Caco-2 (cell line): ENCODE data around the gene FKBP1A. TPM values are rescaled to one million over a fixed set of nuclear protein-coding genes. Genes with fewer than 3 reads are reported as not detected.

ENCODE experiments used
- BruUV-seq: library from RNA; stranded (reverse); fragments of 400-500 nt; replicated peaks from 2 replicates; lab custom pipeline; 2021; lab: Mats Ljungman, UMichigan
- CTCF ChIA-PET: fragments of 300-600 bp; sonication (Branson Sonifier 250); formaldehyde crosslinking; loops from one replicate; lab custom pipeline; 2022; ENCODE audit warnings: antibody characterized with exemption; lab: Charles Lee
- POLR2A ChIA-PET: fragments of 300-600 bp; sonication (Branson Sonifier 250); formaldehyde crosslinking; loops from one replicate; lab custom pipeline; 2022; ENCODE audit warnings: antibody characterized with exemption; lab: Charles Lee
- DNase-seq, 2 experiments: peaks; one replicate each; pipeline versions ENCODE4 v3.0.0 to v3.0.0-alpha.2; 2020 to 2022
- H3K27me3 ChIP-seq: replicated peaks from 2 replicates; pipeline ENCODE4 v1.6.0; 2011; ENCODE audit warnings: low read length; ENCODE audit not compliant: control insufficient read depth, insufficient read depth
- H3K36me3 ChIP-seq: 2 replicates; pipeline ENCODE4 v1.5.1; 2011; ENCODE audit warnings: low read length; ENCODE audit not compliant: control insufficient read depth, insufficient read depth
- H3K4me1 ChIP-seq: fragments of 250-450 bp; sonication (Bioruptor Pico); 2 replicates; pipeline ENCODE4 v1.5.1; 2020; ENCODE audit warnings: mild to moderate bottlenecking
- H3K4me3 ChIP-seq: 2 replicates; pipeline ENCODE4 v1.5.1; 2011; ENCODE audit warnings: low read depth, mild to moderate bottlenecking, control low read depth, low read length
- H3K9me3 ChIP-seq: fragments of 250-450 bp; sonication (Bioruptor Pico); 2 replicates; pipeline ENCODE4 v1.5.1; 2020; ENCODE audit warnings: mild to moderate bottlenecking, moderate library complexity
- H3K27ac Mint-ChIP-seq: one replicate; pipeline ENCODE4 v1.8.0; 2022; ENCODE audit warnings: mixed read lengths; ENCODE audit not compliant: unreplicated experiment
- H3K27me3 Mint-ChIP-seq: one replicate; pipeline ENCODE4 v1.8.0; 2022; ENCODE audit warnings: mixed read lengths; ENCODE audit not compliant: insufficient read depth, unreplicated experiment
- H3K36me3 Mint-ChIP-seq: one replicate; pipeline ENCODE4 v1.8.0; 2022; ENCODE audit warnings: mild to moderate bottlenecking, mixed read lengths; ENCODE audit not compliant: insufficient read depth, unreplicated experiment
- H3K4me1 Mint-ChIP-seq: one replicate; pipeline ENCODE4 v1.8.0; 2022; ENCODE audit warnings: low read depth, mixed read lengths; ENCODE audit not compliant: unreplicated experiment
- H3K4me3 Mint-ChIP-seq: one replicate; pipeline ENCODE4 v1.8.0; 2022; ENCODE audit warnings: mild to moderate bottlenecking, moderate library complexity, mixed read lengths; ENCODE audit not compliant: unreplicated experiment
- H3K9me3 Mint-ChIP-seq: one replicate; pipeline ENCODE4 v1.8.0; 2022; ENCODE audit warnings: mixed read lengths; ENCODE audit not compliant: unreplicated experiment
- CTCF ChIP-seq, 2 experiments: fragments of 200-600 bp in 1 of 2; IDR thresholded peaks; 1 replicate in 1 of 2; 2 replicates in 1 of 2; pipeline versions ENCODE4 v1.5.1 to v1.8.0; 2011 to 2022; ENCODE audit warnings: antibody characterized with exemption in 1 of 2, control low read depth in 1 of 2, inconsistent platforms in 1 of 2, low read depth in 1 of 2, low read length in 1 of 2, mild to moderate bottlenecking in 1 of 2, moderate library complexity in 1 of 2; ENCODE audit not compliant: insufficient read depth in 1 of 2, severe bottlenecking in 1 of 2, unreplicated experiment in 1 of 2
- intact Hi-C: fragments of 100-400 bp; cut with micrococcal nuclease; formaldehyde crosslinking; loops from one replicate; pipeline ENCODE4 v1.10.0; 2022; ENCODE audit not compliant: unreplicated experiment
- total RNA-seq: library from RNA; stranded (reverse); gene quantifications from 2 replicates; pipeline ENCODE4 v1.2.3, GENCODE V29; 2022

FKBP1A gene
- total RNA-seq, 1 experiment from 2014 or later = 220 TPM

- H3K4me1 Mint-ChIP-seq = peaks cover 7% of the 10 kb centered on the region
- H3K27me3 Mint-ChIP-seq = no peaks in the 10 kb centered on the region
- no peak overlapping the region for H3K4me3 Mint-ChIP-seq
- Histone ChIP-seq H3K9me3 (no peaks in the 10 kb centered on the region), H3K4me1 (peaks cover 16% of the 10 kb centered on the region), H3K4me3 (no peak overlapping the region), H3K36me3 (no peaks in the 10 kb centered on the region; the same call in 1 of the 2 replicates), H3K27me3 (no peaks in the 10 kb centered on the region)
- H3K27ac Mint-ChIP-seq = no peak overlapping the region
- ChIA-PET POLR2A (no interaction called here), CTCF (no interaction called here)
- no TSS peak for BruUV-seq
- no peak for TF ChIP-seq CTCF (IDR thresholded peaks at IDR 0.05; ENCODE audit: insufficient read depth in 1 of 2, low read depth in 1 of 2, low read length in 1 of 2, severe bottlenecking in 1 of 2, unreplicated experiment in 1 of 2)
- intact Hi-C loops = no loop called here
- no peak for DNase-seq
- H3K9me3 Mint-ChIP-seq = no peaks in the 10 kb centered on the region
- peaks cover 34% of the 10 kb centered on the region for H3K36me3 Mint-ChIP-seq
Measured at GRCh38 chr20:1377984-1378734, 14.7 kb downstream of the FKBP1A start.

GRCh38 chr20:1377341-1377871, 15.4 kb downstream of the FKBP1A start:
- ChIA-PET POLR2A (no interaction called here), CTCF (no interaction called here)
- Histone ChIP-seq H3K4me1 (peaks cover 16% of the 10 kb centered on the region), H3K27me3 (no peaks in the 10 kb centered on the region), H3K9me3 (no peaks in the 10 kb centered on the region), H3K4me3 (no peak overlapping the region), H3K36me3 (no peaks in the 10 kb centered on the region; the same call in 1 of the 2 replicates)
- Mint-ChIP-seq H3K36me3 (peaks cover 38% of the 10 kb centered on the region), H3K9me3 (no peaks in the 10 kb centered on the region), H3K4me1 (peaks cover 7% of the 10 kb centered on the region), H3K27me3 (no peaks in the 10 kb centered on the region), H3K4me3 (no peak overlapping the region), H3K27ac (peak overlapping the region; percentile 61)
- no TSS peak for BruUV-seq
- TF ChIP-seq CTCF (IDR thresholded peaks at IDR 0.05; ENCODE audit: insufficient read depth in 1 of 2, low read depth in 1 of 2, low read length in 1 of 2, severe bottlenecking in 1 of 2, unreplicated experiment in 1 of 2) = no peak
- intact Hi-C loops = no loop called here
- no peak for DNase-seq

GRCh38 chr20:1376408-1377270, 16.2 kb downstream of the FKBP1A start:
- no peak for TF ChIP-seq CTCF (IDR thresholded peaks at IDR 0.05; ENCODE audit: insufficient read depth in 1 of 2, low read depth in 1 of 2, low read length in 1 of 2, severe bottlenecking in 1 of 2, unreplicated experiment in 1 of 2)
- Histone ChIP-seq H3K4me3 (no peak overlapping the region), H3K27me3 (no peaks in the 10 kb centered on the region), H3K9me3 (no peaks in the 10 kb centered on the region), H3K36me3 (peaks cover 3% of the 10 kb centered on the region; the same call in 1 of the 2 replicates), H3K4me1 (peaks cover 16% of the 10 kb centered on the region)
- peak overlapping the region; percentile 61 for H3K27ac Mint-ChIP-seq
- peaks cover 38% of the 10 kb centered on the region for H3K36me3 Mint-ChIP-seq
- H3K9me3 Mint-ChIP-seq = no peaks in the 10 kb centered on the region
- ChIA-PET CTCF (no interaction called here), POLR2A (no interaction called here)
- DNase-seq = no peak
- H3K4me1 Mint-ChIP-seq = peaks cover 7% of the 10 kb centered on the region
- no peaks in the 10 kb centered on the region for H3K27me3 Mint-ChIP-seq
- no peak overlapping the region for H3K4me3 Mint-ChIP-seq
- intact Hi-C loops = no loop called here
- no TSS peak for BruUV-seq
